HEK293 (cell line): ENCODE measurements around the gene PTGES3L.
"Not testable (repeated sequence)": the region's sequence is repeated elsewhere in the genome, so short reads cannot be mapped to it uniquely, and the experiment has no call there.

ENCODE experiments used
- ZNF596 ChIP-seq: fragments of 450-650 bp; IDR thresholded peaks from 2 replicates; pipeline ENCODE4 v1.5.0; 2018; ENCODE audit warnings: missing biosample characterization, mild to moderate bottlenecking, missing genetic modification characterization, moderate library complexity
- ZNF704 ChIP-seq: fragments of 450-650 bp; formaldehyde crosslinking; IDR thresholded peaks from 2 replicates; pipeline ENCODE4 v1.5.1; 2016; ENCODE audit warnings: missing biosample characterization, missing genetic modification characterization
- TF ChIP-seq, protein P1 (sequence below): fragments of 450-650 bp; formaldehyde crosslinking; IDR thresholded peaks from 2 replicates; pipeline ENCODE4 v1.5.1; 2016; ENCODE audit warnings: missing biosample characterization, missing genetic modification characterization

- TF ChIP-seq, protein P1, sequence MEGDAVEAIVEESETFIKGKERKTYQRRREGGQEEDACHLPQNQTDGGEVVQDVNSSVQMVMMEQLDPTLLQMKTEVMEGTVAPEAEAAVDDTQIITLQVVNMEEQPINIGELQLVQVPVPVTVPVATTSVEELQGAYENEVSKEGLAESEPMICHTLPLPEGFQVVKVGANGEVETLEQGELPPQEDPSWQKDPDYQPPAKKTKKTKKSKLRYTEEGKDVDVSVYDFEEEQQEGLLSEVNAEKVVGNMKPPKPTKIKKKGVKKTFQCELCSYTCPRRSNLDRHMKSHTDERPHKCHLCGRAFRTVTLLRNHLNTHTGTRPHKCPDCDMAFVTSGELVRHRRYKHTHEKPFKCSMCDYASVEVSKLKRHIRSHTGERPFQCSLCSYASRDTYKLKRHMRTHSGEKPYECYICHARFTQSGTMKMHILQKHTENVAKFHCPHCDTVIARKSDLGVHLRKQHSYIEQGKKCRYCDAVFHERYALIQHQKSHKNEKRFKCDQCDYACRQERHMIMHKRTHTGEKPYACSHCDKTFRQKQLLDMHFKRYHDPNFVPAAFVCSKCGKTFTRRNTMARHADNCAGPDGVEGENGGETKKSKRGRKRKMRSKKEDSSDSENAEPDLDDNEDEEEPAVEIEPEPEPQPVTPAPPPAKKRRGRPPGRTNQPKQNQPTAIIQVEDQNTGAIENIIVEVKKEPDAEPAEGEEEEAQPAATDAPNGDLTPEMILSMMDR (tag by site-specific recombination), result not testable (repeated sequence)
- TF ChIP-seq ZNF704, ZNF596 (tag by site-specific recombination): not testable (repeated sequence)
These were observed 60.3 kb downstream of the PTGES3L start for GRCh38 chr17:42919522-42920077.
